Activated T-helper 2 cell treated with anti-CD3 and anti-CD28 coated beads, Interferon-gamma antibody, Interleukin-2, Interleukin-4, amounts not matched to agents 10 μg/mL and 5 μg/mL and 100 μg/mL, durations not matched to agents 14 hours and 24 hours and 36 hours (primary cell): ENCODE data around the gene ARL4D. TPM values are rescaled to one million over a fixed set of nuclear protein-coding genes. Genes with fewer than 3 reads are reported as not detected.
A peak's percentile ranks its signal among the peaks of the same experiment; 100 is the strongest.
"Not testable (repeated sequence)": the region's sequence is repeated elsewhere in the genome, so short reads cannot be mapped to it uniquely, and the experiment has no call there.

Source experiments
- DNase-seq: peaks from one replicate; pipeline ENCODE4 v3.0.0; 2021; ENCODE audit warnings: low spot score
- H3K27ac Mint-ChIP-seq: one replicate; pipeline ENCODE4 v1.8.0; 2021; ENCODE audit warnings: mixed read lengths
- H3K27me3 Mint-ChIP-seq: one replicate; pipeline ENCODE4 v1.8.0; 2021; ENCODE audit warnings: low read depth, mixed read lengths
- H3K36me3 Mint-ChIP-seq: one replicate; pipeline ENCODE4 v1.8.0; 2021; ENCODE audit warnings: low read depth, mixed read lengths
- H3K4me1 Mint-ChIP-seq: one replicate; pipeline ENCODE4 v1.8.0; 2021; ENCODE audit warnings: low read depth, mixed read lengths
- H3K4me3 Mint-ChIP-seq: one replicate; pipeline ENCODE4 v1.8.0; 2021; ENCODE audit warnings: low read depth, mild to moderate bottlenecking, moderate library complexity, mixed read lengths
- H3K9me3 Mint-ChIP-seq: one replicate; pipeline ENCODE4 v1.8.0; 2021; ENCODE audit warnings: mixed read lengths
- intact Hi-C: fragments of 100-400 bp; cut with micrococcal nuclease; formaldehyde crosslinking; loops from one replicate; pipeline ENCODE4 v1.15.1; 2023
- total RNA-seq: library from RNA; stranded (reverse); gene quantifications from 2 replicates; pipeline ENCODE4 v1.2.3, GENCODE V29; 2022

Gene ARL4D
- total RNA-seq, 1 donor from 2014 or later, result 4.9 TPM

- H3K9me3 Mint-ChIP-seq, result no peaks in the 10 kb centered on the region
- peaks cover 40% of the 10 kb centered on the region for H3K4me1 Mint-ChIP-seq
- intact Hi-C loops, result loop anchor here (1.0 kb wide), 3 partner anchors 7 to 19 kb away; no protein-coding TSS in a partner anchor
- H3K36me3 Mint-ChIP-seq, result peaks cover 13% of the 10 kb centered on the region
- DNase-seq, result peak; percentile 94
- H3K27me3 Mint-ChIP-seq, result no peaks in the 10 kb centered on the region
- H3K27ac Mint-ChIP-seq, result peak overlapping the region; percentile 100
- peak overlapping the region; percentile 85 for H3K4me3 Mint-ChIP-seq
Measured at GRCh38 chr17:43360739-43361505, 37.9 kb upstream of the ARL4D start.

GRCh38 chr17:43363181-43363925, 35.4 kb upstream of the ARL4D start:
- no peaks in the 10 kb centered on the region for H3K27me3 Mint-ChIP-seq
- intact Hi-C loops, result no loop called here
- no peak for DNase-seq
- H3K4me3 Mint-ChIP-seq, result peak overlapping the region; percentile 1
- peaks cover 54% of the 10 kb centered on the region for H3K4me1 Mint-ChIP-seq
- H3K27ac Mint-ChIP-seq, result peak overlapping the region; percentile 3
- H3K36me3 Mint-ChIP-seq, result peaks cover 12% of the 10 kb centered on the region
- no peaks in the 10 kb centered on the region for H3K9me3 Mint-ChIP-seq

GRCh38 chr17:43363926-43364285, 34.9 kb upstream of the ARL4D start:
- Mint-ChIP-seq H3K4me1 (peaks cover 51% of the 10 kb centered on the region), H3K4me3 (no peak overlapping the region), H3K27ac (no peak overlapping the region), H3K36me3 (peaks cover 7% of the 10 kb centered on the region), H3K9me3 (no peaks in the 10 kb centered on the region), H3K27me3 (no peaks in the 10 kb centered on the region)
- intact Hi-C loops, result no loop called here
- no peak for DNase-seq

- H3K4me1 Mint-ChIP-seq, result peaks cover 52% of the 10 kb centered on the region
- no peaks in the 10 kb centered on the region for H3K36me3 Mint-ChIP-seq
- H3K27me3 Mint-ChIP-seq, result no peaks in the 10 kb centered on the region
- no peak overlapping the region for H3K27ac Mint-ChIP-seq
- DNase-seq, result no peak
- H3K4me3 Mint-ChIP-seq, result no peak overlapping the region
- intact Hi-C loops, result loop anchor here (5.0 kb wide), 1 partner anchor 33 kb away; no protein-coding TSS in a partner anchor
- no peaks in the 10 kb centered on the region for H3K9me3 Mint-ChIP-seq
Measured at GRCh38 chr17:43365356-43365755, 33.4 kb upstream of the ARL4D start.

GRCh38 chr17:43365921-43366320, 32.9 kb upstream of the ARL4D start:
- Mint-ChIP-seq H3K4me1 (peaks cover 49% of the 10 kb centered on the region), H3K27ac (peak overlapping the region; percentile 2)
- DNase-seq, H3K4me3 Mint-ChIP-seq, H3K27me3 Mint-ChIP-seq, H3K9me3 Mint-ChIP-seq, H3K36me3 Mint-ChIP-seq: not testable (repeated sequence)
- intact Hi-C loops, result loop anchor here (5.0 kb wide), 1 partner anchor 34 kb away; no protein-coding TSS in a partner anchor

GRCh38 chr17:43366891-43367736, 31.7 kb upstream of the ARL4D start:
- Mint-ChIP-seq H3K27ac (peak overlapping the region; percentile 100), H3K4me1 (peaks cover 48% of the 10 kb centered on the region), H3K27me3 (no peaks in the 10 kb centered on the region), H3K9me3 (no peaks in the 10 kb centered on the region), H3K4me3 (peak overlapping the region; percentile 86), H3K36me3 (no peaks in the 10 kb centered on the region)
- intact Hi-C loops, result loop anchor here (5.0 kb wide), 1 partner anchor 35 kb away; no protein-coding TSS in a partner anchor
- DNase-seq, result peak; percentile 22

GRCh38 chr17:43367737-43368242, 31.0 kb upstream of the ARL4D start:
- peak; percentile 57 for DNase-seq
- Mint-ChIP-seq H3K9me3 (no peaks in the 10 kb centered on the region), H3K4me3 (peak overlapping the region; percentile 86), H3K27me3 (no peaks in the 10 kb centered on the region), H3K4me1 (peaks cover 54% of the 10 kb centered on the region), H3K36me3 (no peaks in the 10 kb centered on the region), H3K27ac (peak overlapping the region; percentile 100)
- intact Hi-C loops, result loop anchor here (1.0 to 5.0 kb wide), 5 partner anchors 7 to 116 kb away; partner anchors contain the start of gene DHX8

- Mint-ChIP-seq H3K9me3 (no peaks in the 10 kb centered on the region), H3K4me1 (peaks cover 49% of the 10 kb centered on the region), H3K36me3 (no peaks in the 10 kb centered on the region), H3K27ac (peak overlapping the region; percentile 100), H3K4me3 (peak overlapping the region; percentile 86), H3K27me3 (no peaks in the 10 kb centered on the region)
- intact Hi-C loops, result loop anchor here (1.0 to 5.0 kb wide), 5 partner anchors 9 to 114 kb away; partner anchors contain the start of gene DHX8
- DNase-seq, result peak; percentile 60
Measured at GRCh38 chr17:43368740-43369506, 29.9 kb upstream of the ARL4D start.

GRCh38 chr17:43369986-43370385, 28.8 kb upstream of the ARL4D start:
- Mint-ChIP-seq H3K4me3 (peak overlapping the region; percentile 86), H3K9me3 (no peaks in the 10 kb centered on the region), H3K4me1 (peaks cover 49% of the 10 kb centered on the region), H3K27me3 (no peaks in the 10 kb centered on the region), H3K27ac (peak overlapping the region; percentile 100), H3K36me3 (no peaks in the 10 kb centered on the region)
- intact Hi-C loops, result loop anchor here (2.0 to 5.0 kb wide), 2 partner anchors 25 to 38 kb away; no protein-coding TSS in a partner anchor
- no peak for DNase-seq

GRCh38 chr17:43371227-43371821, 27.5 kb upstream of the ARL4D start:
- H3K27ac Mint-ChIP-seq, result no peak overlapping the region
- DNase-seq, result no peak
- H3K4me1 Mint-ChIP-seq, result peaks cover 41% of the 10 kb centered on the region
- no peaks in the 10 kb centered on the region for H3K9me3 Mint-ChIP-seq
- intact Hi-C loops, result no loop called here
- H3K36me3 Mint-ChIP-seq, result no peaks in the 10 kb centered on the region
- H3K27me3 Mint-ChIP-seq, result no peaks in the 10 kb centered on the region
- no peak overlapping the region for H3K4me3 Mint-ChIP-seq

- Mint-ChIP-seq H3K4me3 (no peak overlapping the region), H3K4me1 (peaks cover 32% of the 10 kb centered on the region), H3K9me3 (no peaks in the 10 kb centered on the region), H3K36me3 (no peaks in the 10 kb centered on the region), H3K27ac (no peak overlapping the region), H3K27me3 (no peaks in the 10 kb centered on the region)
- intact Hi-C loops, result no loop called here
- DNase-seq, result no peak
Measured at GRCh38 chr17:43372273-43372911, 26.4 kb upstream of the ARL4D start.
